Ishikawa (cell line): ENCODE data around the gene KCNAB1.

Experiments
- CEBPB ChIP-seq: IDR thresholded peaks from 2 replicates; pipeline ENCODE4 v1.6.1; 2012
- CREB1 ChIP-seq: IDR thresholded peaks from 2 replicates; pipeline ENCODE4 v1.6.1; 2012; ENCODE audit warnings: low read depth
- EGR1 ChIP-seq: IDR thresholded peaks from 2 replicates; pipeline ENCODE4 v1.6.1; 2012
- EP300 ChIP-seq: IDR thresholded peaks from 2 replicates; pipeline ENCODE4 v1.6.1; 2012; ENCODE audit warnings: borderline replicate concordance
- FOXM1 ChIP-seq: IDR thresholded peaks from 2 replicates; pipeline ENCODE4 v1.6.1; 2012; ENCODE audit warnings: low read depth, borderline replicate concordance
- NFIC ChIP-seq: IDR thresholded peaks from 2 replicates; pipeline ENCODE4 v1.6.1; 2012
- RAD21 ChIP-seq: IDR thresholded peaks from 2 replicates; pipeline ENCODE4 v1.6.1; 2012; ENCODE audit warnings: low read depth
- REST ChIP-seq: IDR thresholded peaks from 2 replicates; pipeline ENCODE4 v1.6.1; 2012; ENCODE audit warnings: low read depth, mild to moderate bottlenecking
- TAF1 ChIP-seq: IDR thresholded peaks from 2 replicates; pipeline ENCODE4 v1.6.1; 2012; ENCODE audit warnings: low read depth, mild to moderate bottlenecking
- TCF12 ChIP-seq: IDR thresholded peaks from 2 replicates; pipeline ENCODE4 v1.6.1; 2012; ENCODE audit warnings: low read depth
- TEAD4 ChIP-seq: IDR thresholded peaks from 2 replicates; pipeline ENCODE4 v1.6.1; 2012
- USF1 ChIP-seq: IDR thresholded peaks from 2 replicates; pipeline ENCODE4 v1.6.1; 2012
- YY1 ChIP-seq: IDR thresholded peaks from 2 replicates; pipeline ENCODE4 v1.6.1; 2012; ENCODE audit warnings: low read depth
- ZBTB7A ChIP-seq: IDR thresholded peaks from 2 replicates; pipeline ENCODE4 v1.6.1; 2012; ENCODE audit warnings: low read depth
- TF ChIP-seq, protein P1 (sequence below): IDR thresholded peaks from 2 replicates; pipeline ENCODE4 v1.6.1; 2012

The KCNAB1 gene

DNA sequence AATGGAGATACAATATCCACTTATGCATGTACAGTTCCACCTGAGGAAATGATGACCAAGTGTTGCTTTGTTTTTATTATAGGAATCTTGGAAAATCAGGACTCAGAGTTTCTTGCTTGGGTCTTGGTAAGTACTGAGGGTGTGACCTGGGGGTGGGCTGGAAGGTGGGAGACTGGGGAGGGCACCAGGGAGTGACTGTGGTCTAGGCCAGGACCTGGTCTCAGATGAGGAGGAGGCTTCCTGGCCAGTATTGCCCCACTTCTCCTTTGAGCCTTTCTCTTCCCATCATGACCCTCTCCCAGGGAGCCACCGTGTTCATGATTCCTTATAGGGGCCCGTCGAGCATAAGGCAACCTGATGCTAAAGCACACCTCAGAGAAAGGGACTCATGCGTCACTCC lies 301.2 kb downstream of the KCNAB1 start:
- TF ChIP-seq CEBPB = no peak
- no peak for TF ChIP-seq ZBTB7A
- TF ChIP-seq TCF12 = no peak
- no peak for TF ChIP-seq NFIC
- no peak for TF ChIP-seq USF1
- TF ChIP-seq CREB1 = no peak

GRCh38 chr3:156424758-156425157 lies 304.4 kb downstream of the KCNAB1 start:
- TF ChIP-seq NFIC (no peak), YY1 (no peak), EGR1 (no peak), TAF1 (no peak), USF1 (no peak), RAD21 (no peak), CEBPB (no peak), TCF12 (no peak), FOXM1 (no peak), EP300 (no peak), REST (no peak)
- TF ChIP-seq, protein P1, sequence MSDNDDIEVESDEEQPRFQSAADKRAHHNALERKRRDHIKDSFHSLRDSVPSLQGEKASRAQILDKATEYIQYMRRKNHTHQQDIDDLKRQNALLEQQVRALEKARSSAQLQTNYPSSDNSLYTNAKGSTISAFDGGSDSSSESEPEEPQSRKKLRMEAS = no peak

- no peak for TF ChIP-seq TCF12
- TF ChIP-seq, protein P1 = no peak
- TF ChIP-seq EGR1 = no peak
- no peak for TF ChIP-seq RAD21
- TF ChIP-seq TAF1 = no peak
- no peak for TF ChIP-seq CREB1
- no peak for TF ChIP-seq YY1
- TF ChIP-seq TEAD4 = no peak
- no peak for TF ChIP-seq NFIC
- TF ChIP-seq EP300 = no peak
- no peak for TF ChIP-seq FOXM1
- no peak for TF ChIP-seq CEBPB
- no peak for TF ChIP-seq REST
Observed at GRCh38 chr3:156425651-156426050, 305.3 kb downstream of the KCNAB1 start.

DNA sequence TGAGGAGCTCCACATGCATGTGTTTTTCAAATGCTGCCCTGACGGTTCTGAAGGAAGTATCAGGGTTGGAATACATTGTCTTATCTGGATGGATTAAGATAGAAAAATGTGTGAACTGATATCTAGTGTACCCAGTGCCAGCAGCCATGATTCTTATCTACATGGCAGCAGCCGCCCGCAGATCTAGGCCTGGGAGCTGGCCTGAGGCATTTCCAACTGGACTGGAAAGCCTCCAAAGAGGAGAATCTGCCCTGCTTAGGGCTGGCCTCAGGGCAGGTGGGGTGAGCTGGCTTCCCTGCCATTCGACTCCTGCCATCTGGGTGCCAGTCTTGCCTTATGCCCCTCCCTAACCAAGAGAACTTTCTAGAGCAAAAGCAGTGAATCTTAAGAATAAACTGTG lies 308.7 kb downstream of the KCNAB1 start:
- TF ChIP-seq YY1 (no peak), TCF12 (no peak), FOXM1 (no peak), TAF1 (no peak), NFIC (no peak), EGR1 (no peak)

DNA sequence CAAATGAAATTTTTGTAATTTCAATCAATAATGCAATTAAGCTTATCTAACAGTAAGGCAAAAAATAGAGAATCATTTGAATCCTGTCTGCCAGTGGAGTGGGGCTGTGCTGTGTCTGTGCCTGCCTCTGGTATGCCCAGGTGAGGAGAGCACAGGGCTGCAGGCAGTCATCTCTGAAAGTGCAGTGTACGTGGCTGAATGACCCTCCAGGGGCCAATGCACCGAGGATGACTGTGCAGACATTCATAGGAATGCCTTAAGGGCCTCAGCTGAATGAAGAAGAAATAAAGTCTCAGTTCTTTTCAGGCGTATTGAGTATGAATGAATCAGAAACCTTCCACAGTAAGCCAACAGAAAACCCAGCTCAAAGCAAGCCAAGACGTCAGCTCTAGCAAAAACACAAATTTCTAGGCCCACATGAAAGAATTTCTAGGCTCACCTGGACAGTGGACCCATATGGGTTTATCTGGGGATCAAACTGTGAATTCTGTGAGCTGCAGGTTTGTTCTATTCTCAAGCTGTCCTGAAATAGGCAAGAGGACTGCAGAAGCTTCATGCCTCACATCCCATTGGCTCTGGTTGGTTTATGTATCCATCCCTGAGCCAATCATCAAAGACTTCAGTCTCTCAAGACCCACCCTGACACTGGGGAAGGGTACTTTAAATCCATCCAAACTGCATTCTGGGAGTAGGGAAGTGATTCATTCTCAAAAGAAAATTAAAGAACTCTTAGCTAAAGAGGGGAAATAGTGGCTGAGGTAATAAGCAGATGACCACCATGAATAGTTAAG lies 311.2 kb downstream of the KCNAB1 start:
- TF ChIP-seq TEAD4 (no peak), RAD21 (no peak), NFIC (no peak)

GRCh38 chr3:156432563-156432962 lies 312.2 kb downstream of the KCNAB1 start:
- TF ChIP-seq TCF12 = no peak
- TF ChIP-seq RAD21 = no peak
- no peak for TF ChIP-seq EP300
- TF ChIP-seq FOXM1 = no peak
- no peak for TF ChIP-seq CEBPB
- no peak for TF ChIP-seq EGR1
- TF ChIP-seq NFIC = no peak
- no peak for TF ChIP-seq TAF1
- TF ChIP-seq REST = no peak
- TF ChIP-seq ZBTB7A = no peak
- no peak for TF ChIP-seq TEAD4
- TF ChIP-seq CREB1 = no peak
- TF ChIP-seq, protein P1 = no peak
- TF ChIP-seq USF1 = no peak
- no peak for TF ChIP-seq YY1
